Dedifferentiated amniotic fluid mesenchymal stem cell (primary cell): Measurements from ENCODE around the gene INO80B.
"Not testable (repeated sequence)": the region's sequence is repeated elsewhere in the genome, so short reads cannot be mapped to it uniquely, and the experiment has no call there.

ENCODE experiments used
- DNase-seq: peaks from one replicate; pipeline ENCODE4 v3.0.0-alpha.2; 2016; ENCODE audit errors: extremely low spot score

INO80B gene

GRCh38 chr2:74454654-74455511 is at the start of gene INO80B:
Gene INO80B, plus strand, starts transcription at chr2:74455087. Its CDS starts 30 bp downstream, at chr2:74455117.
- DNase-seq = peak; percentile 99

- DNase-seq = no peak
Observed at GRCh38 chr2:74406035-74406434, 48.9 kb upstream of the INO80B start.

GRCh38 chr2:74407682-74408081 is 47.2 kb upstream of the INO80B start:
- no peak for DNase-seq

GRCh38 chr2:74413001-74413698 is 41.7 kb upstream of the INO80B start:
- DNase-seq = no peak

GRCh38 chr2:74414441-74414840 is 40.4 kb upstream of the INO80B start:
- DNase-seq = no peak

- DNase-seq = no peak
Observed at GRCh38 chr2:74414881-74415761, 39.8 kb upstream of the INO80B start.

GRCh38 chr2:74415762-74416395 is 39.0 kb upstream of the INO80B start:
- no peak for DNase-seq

GRCh38 chr2:74416778-74417177 is 38.1 kb upstream of the INO80B start:
- DNase-seq = no peak

GRCh38 chr2:74417197-74417596 is 37.7 kb upstream of the INO80B start:
- DNase-seq = no peak

- no peak for DNase-seq
Observed at GRCh38 chr2:74417763-74418162, 37.1 kb upstream of the INO80B start.

- DNase-seq = no peak
Observed at GRCh38 chr2:74418312-74418711, 36.6 kb upstream of the INO80B start.

GRCh38 chr2:74419345-74419744 is 35.5 kb upstream of the INO80B start:
- no peak for DNase-seq

- no peak for DNase-seq
Observed at GRCh38 chr2:74420006-74420405, 34.9 kb upstream of the INO80B start.

GRCh38 chr2:74420443-74421103 is 34.3 kb upstream of the INO80B start:
- not testable (repeated sequence) for DNase-seq

GRCh38 chr2:74421221-74421870 is 33.5 kb upstream of the INO80B start, which contains the start of the genes C2orf81 and WDR54:
Gene C2orf81, minus strand, starts transcription at chr2:74421619. Its CDS starts 59 bp downstream, at chr2:74421560.
Gene WDR54, plus strand, starts transcription at chr2:74421730. Its CDS starts 424 bp downstream, at chr2:74422154.
- peak; percentile 53 for DNase-seq

GRCh38 chr2:74423231-74424095 is 31.4 kb upstream of the INO80B start:
- no peak for DNase-seq

GRCh38 chr2:74424139-74424992 is 30.5 kb upstream of the INO80B start:
- no peak for DNase-seq

GRCh38 chr2:74424995-74425406 is 29.9 kb upstream of the INO80B start:
- no peak for DNase-seq
